GM19193 (cell line): ENCODE data around the gene CUX1.

Source experiments
- POLR2A ChIP-seq: IDR thresholded peaks from 4 replicates; pipeline ENCODE4 v1.6.1; 2011; ENCODE audit not compliant: insufficient read depth, insufficient read length; ENCODE audit errors: extremely low read depth

Gene CUX1

DNA sequence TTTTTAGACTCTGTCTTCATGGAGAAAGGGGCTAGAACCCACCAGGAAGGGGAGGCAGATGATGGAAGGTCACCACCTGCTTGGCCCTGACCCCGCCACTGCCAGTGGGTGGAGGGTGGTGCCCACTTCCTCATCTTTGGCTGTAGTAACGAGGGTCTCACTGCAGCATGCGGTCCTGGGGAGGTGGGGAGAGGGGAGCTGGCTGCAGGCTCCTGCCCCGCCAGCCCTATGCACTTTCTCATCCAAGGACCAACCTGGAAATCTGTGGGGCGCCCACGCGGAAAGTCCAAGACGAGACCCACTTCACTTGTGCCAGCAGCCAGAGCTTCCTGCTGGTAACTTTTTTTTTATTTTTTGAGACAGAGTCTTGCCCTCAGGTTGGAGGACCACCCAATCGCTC, 101.0 kb downstream of the CUX1 start:
- TF ChIP-seq POLR2A = no peak

DNA sequence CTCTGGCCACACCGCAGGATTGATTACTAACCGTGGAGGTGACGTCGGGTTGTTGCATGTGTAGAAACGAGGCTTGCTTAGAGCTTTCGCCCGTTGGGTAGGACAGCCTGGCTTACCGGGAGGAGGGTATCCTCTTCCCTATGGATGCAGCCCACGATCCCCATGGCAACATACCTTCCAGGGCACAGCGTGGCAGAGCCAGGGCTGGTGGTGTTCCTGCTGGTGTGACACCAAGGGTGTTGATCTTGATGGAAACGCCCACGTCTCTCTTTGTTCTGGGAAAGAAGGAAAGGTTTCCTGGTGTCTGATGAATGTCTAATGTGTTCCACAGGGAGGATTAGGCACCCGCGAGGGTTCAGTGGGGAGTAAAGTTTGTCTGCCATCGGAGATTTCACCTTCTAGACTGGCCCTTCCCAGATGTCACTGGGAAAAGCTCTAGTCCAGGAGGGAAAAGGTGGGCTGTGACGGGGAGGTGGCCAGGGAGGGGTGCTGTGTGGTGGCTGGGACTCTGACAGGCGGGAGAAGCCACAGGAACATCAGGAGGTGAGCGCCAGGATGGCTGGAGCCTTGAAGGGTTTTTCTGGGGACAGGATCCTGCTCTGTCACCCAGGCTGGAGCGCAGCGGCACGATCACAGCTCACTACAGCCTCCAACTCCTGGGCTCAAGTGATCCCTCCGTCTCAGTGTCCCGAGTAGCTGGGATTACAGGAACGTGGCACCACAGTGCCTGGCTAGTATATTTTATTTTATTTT, 102.1 kb downstream of the CUX1 start:
- no peak for TF ChIP-seq POLR2A

DNA sequence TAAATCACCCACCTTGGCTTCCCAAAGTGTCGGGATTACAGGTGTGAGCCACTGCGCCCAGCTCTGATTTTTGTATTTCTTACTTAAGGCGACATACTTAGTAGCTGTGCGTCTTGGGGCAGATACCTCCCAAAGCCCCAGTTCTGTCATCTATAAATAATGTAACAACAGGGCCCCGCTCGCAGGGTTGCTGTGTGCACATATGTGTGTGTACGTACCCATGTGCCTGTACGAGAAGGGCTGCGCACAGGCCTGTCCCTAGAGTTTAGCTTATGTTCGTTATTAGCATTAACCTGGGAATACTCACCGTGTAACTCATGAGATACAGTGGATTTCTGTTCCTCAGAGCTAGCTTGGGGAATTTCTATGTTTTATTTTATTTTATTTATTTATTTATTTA, 103.6 kb downstream of the CUX1 start:
- TF ChIP-seq POLR2A = no peak

DNA sequence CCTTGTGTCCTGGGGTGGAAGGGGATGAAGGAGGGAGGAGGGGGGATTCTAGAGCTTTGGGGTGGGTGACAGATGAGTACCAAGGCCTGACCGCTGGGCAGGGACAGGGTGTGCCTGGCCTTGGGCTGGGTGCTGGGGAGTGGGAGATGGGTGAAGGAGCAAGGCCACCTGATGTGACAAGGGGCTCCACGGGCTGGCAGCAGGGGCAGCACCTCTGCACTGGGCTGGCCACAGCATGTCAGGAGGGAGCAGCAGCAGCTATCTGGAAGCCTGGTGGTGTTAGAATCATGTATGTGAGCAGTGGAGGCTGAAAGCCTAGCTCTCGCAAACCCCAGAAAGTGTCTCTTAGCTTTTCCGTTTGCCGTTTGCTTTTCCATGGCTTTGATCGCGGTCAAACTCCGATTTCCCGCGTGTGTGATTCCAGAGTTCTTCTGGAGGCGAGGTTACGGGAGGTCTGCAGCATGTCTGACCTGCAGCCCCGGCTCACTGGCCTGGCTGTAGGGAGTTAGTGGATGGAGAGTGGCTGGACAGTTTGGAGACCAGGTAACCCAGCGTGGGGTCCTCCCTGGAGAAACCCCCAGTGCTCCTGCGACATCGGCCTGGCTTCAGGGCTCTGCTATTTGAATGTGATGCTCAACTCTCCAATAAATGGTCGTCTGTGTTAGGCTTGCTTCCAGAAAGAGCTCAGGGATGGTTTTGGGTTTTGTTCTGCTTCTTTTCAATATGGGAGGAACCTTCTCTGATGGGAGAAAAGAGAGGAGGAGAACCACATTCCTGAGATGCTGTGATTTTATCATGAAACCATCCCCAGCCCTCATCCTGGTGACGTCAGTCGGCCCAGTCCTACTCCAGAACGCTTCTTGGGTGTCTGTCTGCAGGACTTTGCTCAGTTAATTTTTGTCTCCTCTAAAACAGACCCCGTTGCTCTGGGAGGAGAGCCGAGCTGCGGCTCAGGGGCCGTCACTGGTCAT, 105.5 kb downstream of the CUX1 start:
- TF ChIP-seq POLR2A = no peak

DNA sequence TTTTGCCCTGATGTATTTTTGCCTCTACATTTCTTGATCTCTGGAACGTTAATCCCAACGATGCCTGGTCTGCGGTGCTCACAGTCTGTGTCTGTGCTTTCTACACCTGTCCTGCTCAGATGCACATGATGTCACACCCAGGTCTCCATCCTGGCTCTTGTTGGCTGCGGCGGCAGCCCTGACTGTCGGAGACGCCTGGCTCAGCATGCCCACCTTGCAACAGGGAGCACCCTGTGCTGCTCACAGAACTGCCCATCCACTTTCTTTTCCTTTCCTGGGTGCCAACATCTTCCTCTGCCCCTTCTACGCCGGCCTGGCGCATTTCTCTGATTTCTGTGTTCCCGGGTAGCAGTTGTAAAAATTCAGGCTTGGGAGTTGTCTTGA, 106.2 kb downstream of the CUX1 start:
- TF ChIP-seq POLR2A = no peak

DNA sequence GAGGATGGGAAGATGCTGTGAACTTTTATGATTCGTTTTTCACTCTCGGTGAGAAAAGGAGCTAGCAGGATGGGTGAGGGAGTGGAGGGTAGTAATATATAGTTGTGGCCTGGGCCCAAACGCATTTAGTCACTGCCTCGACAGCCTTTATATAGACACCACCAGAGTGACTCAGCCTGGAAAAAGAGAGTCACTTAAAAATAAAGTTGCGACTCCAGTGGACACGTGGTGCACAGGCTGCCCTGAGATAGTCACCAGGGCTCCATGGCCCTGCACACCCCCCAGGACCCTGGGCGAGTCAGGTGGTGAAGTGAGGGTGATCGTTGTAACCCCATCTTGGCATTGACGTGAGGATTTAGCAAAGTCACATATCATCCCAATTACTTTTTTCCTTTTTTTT, 106.7 kb downstream of the CUX1 start:
- TF ChIP-seq POLR2A = no peak

DNA sequence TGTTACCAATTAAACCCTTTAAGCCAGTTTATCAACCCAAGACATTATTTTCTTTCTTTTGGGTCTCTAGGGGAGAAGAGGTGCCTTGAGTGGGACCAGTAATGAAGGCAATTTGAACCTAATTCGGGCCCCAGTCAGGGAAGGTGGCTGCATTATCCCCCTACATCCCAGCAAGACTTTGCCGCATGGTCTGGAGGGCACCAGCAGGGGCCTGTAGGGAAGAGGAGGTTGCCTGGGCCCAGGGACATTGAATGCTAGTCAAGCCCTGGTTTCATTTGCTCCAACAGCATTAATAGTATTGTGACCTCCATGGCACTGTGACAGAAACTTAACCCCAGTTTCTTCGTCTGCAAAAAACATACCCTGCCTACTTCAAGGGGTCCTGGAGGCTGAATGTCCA, 108.8 kb downstream of the CUX1 start:
- no peak for TF ChIP-seq POLR2A

DNA sequence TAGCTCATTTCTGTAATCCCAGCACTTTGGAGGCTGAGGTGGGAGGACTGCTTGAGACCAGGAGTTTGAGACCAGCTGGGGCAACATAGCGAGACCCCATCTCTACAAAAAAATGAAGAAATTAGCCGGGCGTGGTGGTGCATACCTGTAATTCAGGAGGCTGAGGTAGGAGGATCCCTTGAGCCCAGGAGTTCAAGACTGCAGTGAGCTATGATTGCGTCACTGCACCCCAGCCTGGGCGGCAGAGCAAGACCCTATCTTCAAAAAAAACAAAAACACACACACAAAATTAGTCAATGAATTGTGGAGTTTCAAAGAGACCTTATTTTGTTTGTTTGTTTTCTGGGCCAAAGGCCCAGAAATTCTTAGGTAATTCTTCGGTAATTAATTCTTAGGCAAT, 110.0 kb downstream of the CUX1 start:
- no peak for TF ChIP-seq POLR2A

DNA sequence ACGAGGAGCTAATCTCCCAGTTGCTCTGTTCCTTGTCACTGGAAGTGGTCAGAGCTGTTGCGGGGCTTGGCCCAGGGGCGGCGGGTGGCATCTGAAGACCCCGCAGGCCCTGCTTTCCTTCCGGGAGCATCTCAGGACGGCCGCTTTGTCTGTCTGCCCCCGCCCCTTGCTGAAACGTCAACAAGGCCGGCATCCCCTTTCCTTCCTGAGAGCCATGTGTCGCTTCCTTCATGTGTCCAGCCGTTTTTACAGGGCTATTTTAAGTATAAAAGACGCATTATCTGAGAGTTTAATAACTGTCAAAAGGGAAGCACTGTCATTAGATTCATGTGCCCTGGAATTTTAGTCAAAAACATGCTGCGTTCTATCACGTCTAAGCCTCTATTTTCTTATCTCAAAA, 110.4 kb downstream of the CUX1 start:
- no peak for TF ChIP-seq POLR2A

DNA sequence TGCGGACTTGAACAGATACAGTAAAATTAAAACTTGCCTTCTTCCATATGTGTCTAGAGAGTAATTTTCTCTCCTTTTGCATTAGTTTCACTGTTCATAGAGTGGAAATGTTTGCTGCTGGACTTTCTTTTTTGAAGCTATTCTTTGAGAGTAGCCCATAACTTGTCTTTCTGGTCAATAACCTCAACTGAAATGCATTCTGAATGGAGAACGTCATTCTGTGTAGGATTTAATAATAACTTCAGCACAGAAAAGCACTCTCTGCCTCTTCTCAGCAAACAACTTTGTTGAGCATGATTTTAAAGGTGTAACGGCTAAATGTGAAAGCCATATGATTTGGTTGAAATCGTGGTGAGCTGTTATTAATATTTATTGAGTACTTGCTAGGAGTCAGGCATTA, 111.8 kb downstream of the CUX1 start:
- no peak for TF ChIP-seq POLR2A

DNA sequence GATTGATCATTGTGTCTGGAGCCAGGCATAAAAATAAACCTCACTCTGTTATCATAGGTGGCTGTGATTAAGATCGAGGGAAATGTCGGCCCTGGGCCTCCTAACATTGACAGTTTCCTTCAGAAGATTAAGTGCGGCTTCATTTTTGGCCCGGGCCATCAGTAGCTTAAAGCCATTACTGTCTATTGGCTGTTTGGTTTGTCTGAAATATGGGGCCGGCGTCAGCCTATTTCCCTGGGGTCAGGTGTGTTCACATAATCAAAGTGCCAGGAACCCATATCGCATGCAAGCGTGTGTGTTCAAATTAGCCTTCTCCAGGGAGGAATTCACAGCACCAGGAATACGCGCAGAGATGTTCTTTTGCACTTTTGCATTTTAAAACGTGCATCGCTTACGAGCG, 114.7 kb downstream of the CUX1 start:
- TF ChIP-seq POLR2A = no peak

DNA sequence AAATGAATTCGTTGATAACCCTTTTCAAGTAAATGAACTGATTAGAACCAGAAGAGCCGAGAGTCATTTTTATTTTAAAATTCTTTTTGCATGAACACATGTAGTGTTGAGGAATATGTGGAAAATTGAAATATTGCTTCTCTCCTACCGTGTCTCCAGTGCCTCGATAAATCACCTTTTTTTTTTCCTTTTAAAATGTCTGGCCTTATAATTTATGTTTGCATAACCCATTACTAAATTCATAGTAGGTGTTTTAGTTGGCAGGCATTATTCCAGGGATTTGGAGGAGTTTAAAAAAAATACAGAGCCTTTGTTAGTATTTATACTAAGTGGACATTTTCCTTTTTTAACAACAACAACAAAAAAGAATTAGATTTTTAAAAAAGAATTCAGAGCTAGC, 115.6 kb downstream of the CUX1 start:
- TF ChIP-seq POLR2A = no peak

DNA sequence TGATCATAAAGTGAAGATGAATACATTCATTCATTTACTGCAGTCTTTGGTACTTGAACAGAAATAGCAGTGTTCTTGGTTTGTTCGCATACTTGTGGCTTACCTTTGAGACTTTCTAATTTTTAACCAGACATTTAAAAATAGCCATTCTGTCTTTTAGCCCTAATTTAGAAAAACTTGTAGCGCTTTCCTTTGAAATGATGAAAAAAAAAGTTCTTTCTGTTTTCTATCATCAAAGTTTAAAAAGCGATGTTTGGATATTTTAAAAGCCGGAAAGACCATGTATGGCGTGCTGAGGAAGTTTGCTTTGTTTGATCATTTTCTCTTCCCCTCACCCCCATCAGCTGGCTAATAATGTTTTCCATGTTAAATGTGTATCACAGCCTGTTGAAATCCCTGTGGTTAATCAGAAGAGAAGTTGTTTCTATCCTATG, 116.3 kb downstream of the CUX1 start:
- no peak for TF ChIP-seq POLR2A

DNA sequence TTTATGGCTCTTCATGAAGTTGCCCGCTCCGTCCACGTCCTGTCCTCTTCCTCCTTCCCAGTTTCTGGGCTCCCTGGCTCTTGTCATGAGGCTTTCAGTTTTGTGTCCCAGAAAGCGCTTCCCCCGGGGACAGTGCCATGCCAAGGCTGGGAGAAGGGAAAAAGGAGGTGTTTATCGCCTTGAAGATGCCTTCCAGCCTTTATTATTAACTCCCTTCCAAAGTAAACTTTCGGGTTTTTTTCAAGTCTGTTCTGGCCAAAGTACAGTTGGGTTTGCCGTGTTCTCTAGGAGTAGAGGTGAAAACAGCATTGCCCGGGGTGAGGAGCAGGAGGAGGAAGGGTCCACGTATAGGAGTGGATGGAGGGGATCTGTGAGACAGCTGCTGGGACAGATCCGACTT, 117.2 kb downstream of the CUX1 start:
- TF ChIP-seq POLR2A = no peak

DNA sequence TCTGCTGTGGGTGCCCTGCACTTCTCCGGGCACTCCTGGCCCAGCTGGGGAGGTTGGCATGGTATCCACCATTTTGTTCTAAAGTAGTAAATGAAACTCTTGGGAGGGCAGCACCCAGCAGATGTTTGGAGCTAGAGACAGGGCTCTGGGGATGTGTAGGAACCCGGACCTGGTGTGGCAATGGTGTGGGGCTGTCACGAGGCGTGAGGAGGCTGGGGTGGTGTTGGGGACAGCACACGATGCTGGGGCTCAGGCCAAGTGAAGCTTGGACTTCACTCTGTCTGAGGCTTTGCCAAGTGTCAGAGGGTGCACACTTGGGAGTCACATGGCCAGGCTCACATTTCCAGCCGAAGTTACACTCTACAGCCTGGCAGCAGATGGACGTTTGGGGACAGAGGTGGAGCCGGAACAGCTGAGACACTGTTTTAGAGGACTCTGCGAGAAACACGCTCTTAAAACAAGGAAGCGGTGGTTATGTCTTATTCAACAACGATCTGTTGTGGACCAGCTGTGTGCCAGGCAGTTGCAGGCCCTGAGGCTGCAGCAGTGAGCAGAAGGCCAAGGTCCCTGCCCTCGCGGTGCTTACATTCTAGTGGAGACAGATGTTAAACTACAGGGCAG, 118.2 kb downstream of the CUX1 start:
- TF ChIP-seq POLR2A = no peak

DNA sequence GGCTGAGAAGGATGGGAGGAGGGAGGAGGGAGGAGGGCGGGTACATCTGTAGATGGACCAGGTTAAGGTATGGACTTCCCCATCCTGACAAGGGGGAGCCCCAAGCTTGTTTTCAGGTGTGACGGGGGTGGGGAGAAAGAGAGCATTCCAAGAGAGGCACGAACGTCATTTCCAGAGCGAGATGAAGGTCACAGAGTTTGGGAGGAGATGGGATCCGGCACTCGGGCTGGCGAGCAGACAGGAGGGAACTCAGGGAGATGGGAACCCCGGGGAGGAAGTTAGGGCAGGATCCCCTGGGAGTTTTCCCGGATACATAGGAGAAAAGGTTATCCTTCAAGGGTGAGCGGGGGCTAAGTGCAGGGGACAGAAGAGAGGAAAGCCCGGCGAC, 118.8 kb downstream of the CUX1 start:
- TF ChIP-seq POLR2A = no peak

DNA sequence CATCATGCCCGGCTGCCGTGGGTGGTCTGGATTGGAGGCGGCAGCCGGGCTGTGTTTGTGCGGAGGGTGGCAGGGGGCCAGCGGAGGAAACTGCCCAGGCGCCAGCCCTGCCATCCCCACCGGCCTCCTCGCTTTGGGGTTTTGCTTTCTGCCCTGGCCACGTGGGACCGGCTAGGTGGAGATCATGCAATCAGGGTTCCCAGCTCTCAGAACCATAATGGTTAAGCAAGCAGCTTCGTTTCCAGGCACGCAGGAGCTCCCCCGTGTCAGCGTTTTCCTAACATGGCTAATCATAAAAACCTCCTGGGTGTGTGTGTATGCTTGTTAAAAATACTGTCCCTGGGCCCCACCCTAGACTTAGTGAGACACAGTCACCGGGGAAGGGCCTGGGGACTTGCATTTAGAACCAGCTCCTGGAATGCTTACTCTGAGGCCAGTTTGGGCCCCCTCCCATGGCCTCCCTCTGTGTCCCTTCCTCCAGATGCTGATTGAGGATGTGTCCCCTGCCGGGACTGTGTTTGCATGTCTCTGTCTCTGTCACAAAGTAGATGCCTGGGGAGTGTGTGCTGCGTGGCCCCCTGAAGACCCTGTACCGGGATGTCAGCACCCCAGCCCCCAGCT, 119.3 kb downstream of the CUX1 start:
- TF ChIP-seq POLR2A = no peak
